ENCODE measurements around the gene TMEM109.

Gene TMEM109

DNA sequence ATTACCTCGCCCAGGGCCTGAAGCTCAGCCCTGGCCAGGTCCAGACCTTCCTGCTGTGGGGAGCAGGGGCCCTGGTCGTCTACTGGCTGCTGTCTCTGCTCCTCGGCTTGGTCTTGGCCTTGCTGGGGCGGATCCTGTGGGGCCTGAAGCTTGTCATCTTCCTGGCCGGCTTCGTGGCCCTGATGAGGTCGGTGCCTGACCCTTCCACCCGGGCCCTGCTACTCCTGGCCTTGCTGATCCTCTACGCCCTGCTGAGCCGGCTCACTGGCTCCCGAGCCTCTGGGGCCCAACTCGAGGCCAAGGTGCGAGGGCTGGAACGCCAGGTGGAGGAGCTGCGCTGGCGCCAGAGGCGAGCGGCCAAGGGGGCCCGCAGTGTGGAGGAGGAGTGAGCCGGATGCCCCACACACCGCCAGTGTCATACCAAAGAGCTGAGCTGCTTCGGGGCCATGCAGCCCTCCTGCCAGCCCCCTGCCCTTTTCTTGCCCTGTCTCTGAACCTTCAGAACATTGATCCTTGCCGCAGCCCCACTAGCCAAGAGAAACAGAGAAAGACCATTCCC lies 7.9 kb downstream of the TMEM109 start:
- Mint-ChIP-seq H3K27me3 (ENCODE audit: low read depth) (peaks cover 8% of the 10 kb centered on the region), H3K4me1 (peaks cover 62% of the 10 kb centered on the region), H3K4me3 (peak overlapping the region in 1 of 3 experiments; percentile 58), H3K9me3 (no peaks in the 10 kb centered on the region), H3K36me3 (ENCODE audit: low read depth) (peaks cover 44% of the 10 kb centered on the region), H3K27ac (peak overlapping the region; percentile 24 to 74 (median 66))
- TF ChIP-seq, protein P1, sequence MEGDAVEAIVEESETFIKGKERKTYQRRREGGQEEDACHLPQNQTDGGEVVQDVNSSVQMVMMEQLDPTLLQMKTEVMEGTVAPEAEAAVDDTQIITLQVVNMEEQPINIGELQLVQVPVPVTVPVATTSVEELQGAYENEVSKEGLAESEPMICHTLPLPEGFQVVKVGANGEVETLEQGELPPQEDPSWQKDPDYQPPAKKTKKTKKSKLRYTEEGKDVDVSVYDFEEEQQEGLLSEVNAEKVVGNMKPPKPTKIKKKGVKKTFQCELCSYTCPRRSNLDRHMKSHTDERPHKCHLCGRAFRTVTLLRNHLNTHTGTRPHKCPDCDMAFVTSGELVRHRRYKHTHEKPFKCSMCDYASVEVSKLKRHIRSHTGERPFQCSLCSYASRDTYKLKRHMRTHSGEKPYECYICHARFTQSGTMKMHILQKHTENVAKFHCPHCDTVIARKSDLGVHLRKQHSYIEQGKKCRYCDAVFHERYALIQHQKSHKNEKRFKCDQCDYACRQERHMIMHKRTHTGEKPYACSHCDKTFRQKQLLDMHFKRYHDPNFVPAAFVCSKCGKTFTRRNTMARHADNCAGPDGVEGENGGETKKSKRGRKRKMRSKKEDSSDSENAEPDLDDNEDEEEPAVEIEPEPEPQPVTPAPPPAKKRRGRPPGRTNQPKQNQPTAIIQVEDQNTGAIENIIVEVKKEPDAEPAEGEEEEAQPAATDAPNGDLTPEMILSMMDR (IDR thresholded peaks at IDR 0.05; ENCODE audit: unreplicated experiment in 3 of 3): no peak

DNA sequence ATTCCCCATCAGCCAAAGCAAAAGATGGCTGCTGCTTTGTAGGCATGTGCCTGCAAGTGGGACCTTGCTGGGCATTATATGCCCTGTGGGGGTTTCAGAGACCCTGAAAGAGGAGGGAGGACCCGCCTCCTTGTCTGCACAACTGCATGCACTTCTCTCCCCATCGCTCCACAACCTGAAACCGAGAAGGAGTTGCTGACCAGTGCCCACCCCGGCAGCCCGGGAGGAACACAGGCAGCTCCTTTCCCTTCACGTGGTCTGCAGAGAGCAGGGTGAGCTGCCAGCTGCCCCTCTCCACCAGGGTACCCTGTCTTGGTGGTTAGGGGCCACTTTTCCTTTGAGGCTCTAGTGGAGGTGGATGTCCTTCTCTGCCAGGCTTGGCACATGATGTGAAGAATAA lies 8.9 kb downstream of the TMEM109 start:
- H3K9me3 Mint-ChIP-seq: no peaks in the 10 kb centered on the region
- H3K27ac Mint-ChIP-seq: peak overlapping the region in 1 of 3 experiments; percentile 66
- H3K36me3 Mint-ChIP-seq (ENCODE audit: low read depth): peaks cover 45% of the 10 kb centered on the region
- peaks cover 8% of the 10 kb centered on the region for H3K27me3 Mint-ChIP-seq (ENCODE audit: low read depth)
- peak overlapping the region in 2 of 3 experiments; percentile 74 to 81 for H3K4me3 Mint-ChIP-seq
- TF ChIP-seq, protein P1 (IDR thresholded peaks at IDR 0.05; ENCODE audit: unreplicated experiment in 3 of 3): no peak
- peaks cover 56% of the 10 kb centered on the region for H3K4me1 Mint-ChIP-seq

DNA sequence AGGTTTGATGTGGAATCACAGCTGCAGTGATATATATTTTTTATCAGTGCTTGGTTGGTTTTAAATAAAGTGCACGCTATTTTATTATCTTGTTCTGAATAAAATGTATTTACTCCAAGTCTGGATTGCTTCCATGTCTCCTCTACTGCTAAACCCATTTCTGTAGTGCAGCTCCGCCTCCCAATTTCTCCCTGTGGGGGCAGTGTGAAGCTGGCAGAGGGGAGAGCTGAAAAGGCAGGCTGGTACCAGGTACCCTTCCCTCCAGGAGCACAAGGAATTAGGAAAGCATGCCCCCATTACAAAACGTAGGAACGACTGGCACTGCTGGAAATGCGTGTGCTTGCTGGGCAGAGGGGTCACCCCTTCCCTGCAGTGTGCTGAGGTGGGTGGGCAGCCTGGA lies 9.4 kb downstream of the TMEM109 start:
- H3K27ac Mint-ChIP-seq: peak overlapping the region in 1 of 3 experiments; percentile 34
- peaks cover 8% of the 10 kb centered on the region for H3K27me3 Mint-ChIP-seq (ENCODE audit: low read depth)
- H3K4me3 Mint-ChIP-seq: peak overlapping the region; percentile 74 to 81 (median 77)
- TF ChIP-seq, protein P1 (IDR thresholded peaks at IDR 0.05; ENCODE audit: unreplicated experiment in 3 of 3): no peak
- no peaks in the 10 kb centered on the region for H3K9me3 Mint-ChIP-seq
- peaks cover 48% of the 10 kb centered on the region for H3K36me3 Mint-ChIP-seq (ENCODE audit: low read depth)
- H3K4me1 Mint-ChIP-seq: peaks cover 56% of the 10 kb centered on the region

DNA sequence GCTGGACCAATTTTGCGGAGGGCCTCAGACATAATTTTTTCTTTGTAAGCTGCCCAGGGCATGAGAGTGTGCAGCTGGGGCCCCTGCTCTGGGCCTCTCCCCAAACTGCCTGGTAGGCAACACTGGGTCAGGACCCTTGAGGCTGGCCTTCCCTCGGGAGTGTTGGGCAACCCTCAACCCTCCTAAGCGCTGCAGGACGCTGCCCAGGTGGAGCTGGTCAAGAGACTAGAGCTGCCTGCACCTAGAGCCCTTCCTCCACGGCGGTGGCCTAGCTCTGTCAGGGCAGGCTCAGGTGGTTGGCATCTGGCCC lies 9.8 kb downstream of the TMEM109 start:
- no peak overlapping the region for H3K27ac Mint-ChIP-seq
- peak overlapping the region; percentile 69 to 81 (median 74) for H3K4me3 Mint-ChIP-seq
- H3K36me3 Mint-ChIP-seq (ENCODE audit: low read depth): peaks cover 48% of the 10 kb centered on the region
- H3K4me1 Mint-ChIP-seq: peaks cover 56% of the 10 kb centered on the region
- H3K27me3 Mint-ChIP-seq (ENCODE audit: low read depth): peaks cover 8% of the 10 kb centered on the region
- H3K9me3 Mint-ChIP-seq: no peaks in the 10 kb centered on the region
- TF ChIP-seq, protein P1 (IDR thresholded peaks at IDR 0.05; ENCODE audit: unreplicated experiment in 3 of 3): no peak

DNA sequence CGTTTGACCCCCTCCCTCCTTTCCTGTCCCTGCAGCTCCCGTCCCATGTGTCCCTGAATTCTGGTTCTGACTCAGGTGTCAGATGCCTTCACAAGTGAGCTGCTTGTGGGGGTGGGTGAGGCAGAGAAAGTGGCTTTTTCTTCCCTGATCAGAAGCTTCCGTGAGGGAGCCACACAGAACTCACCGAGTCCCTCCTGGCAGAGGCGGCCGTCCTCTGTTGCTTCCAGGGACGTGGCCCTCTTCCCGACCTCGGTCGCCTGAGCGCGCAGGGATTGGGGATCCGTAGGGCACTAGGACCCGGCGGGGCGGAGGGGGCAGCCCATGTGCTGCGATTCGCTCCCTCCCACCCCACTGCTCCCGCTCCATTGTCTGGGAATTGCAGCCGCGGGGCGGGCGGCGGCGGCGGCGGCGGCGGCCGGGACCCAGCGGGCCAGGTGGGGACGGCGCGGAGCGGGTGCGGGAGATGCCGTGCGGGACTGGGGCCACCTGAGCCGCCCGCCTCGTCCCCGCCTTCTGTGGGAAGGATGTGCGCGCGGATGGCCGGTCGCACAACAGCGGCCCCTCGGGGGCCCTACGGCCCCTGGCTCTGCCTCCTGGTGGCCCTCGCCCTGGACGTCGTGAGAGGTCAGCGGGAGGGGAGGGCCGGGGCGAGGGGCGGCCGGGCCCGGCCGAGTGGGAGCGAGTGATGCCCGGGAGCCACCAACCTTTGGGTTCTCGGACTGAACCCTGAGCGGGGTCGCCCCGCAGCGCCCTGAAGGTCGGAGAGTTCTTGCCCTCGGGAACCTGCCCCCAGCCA lies 10.3 kb downstream of the TMEM109 start, which contains the start of gene TMEM132A:
TSS of gene TMEM132A (plus strand) at position 351 of the 796 bp plus-strand sequence. CDS start at position 525, 174 bp downstream.
- H3K27ac Mint-ChIP-seq: peak within 1 kb of the TSS in 2 of 3 experiments; percentile 34 to 46
- H3K4me3 Mint-ChIP-seq: peak within 1 kb of the TSS; percentile 93 to 94 (median 93)
- peaks cover 51% of the 10 kb centered on the region for H3K36me3 Mint-ChIP-seq (ENCODE audit: low read depth)
- H3K4me1 Mint-ChIP-seq: peaks cover 51% of the 10 kb centered on the region
- TF ChIP-seq, protein P1 (IDR thresholded peaks at IDR 0.05; ENCODE audit: unreplicated experiment in 3 of 3): no peak
- H3K9me3 Mint-ChIP-seq: no peaks in the 10 kb centered on the region
- peaks cover 8% of the 10 kb centered on the region for H3K27me3 Mint-ChIP-seq (ENCODE audit: low read depth)

Measured in nephron (organoid).